Middle frontal gyrus (tissue), 1 donor: ENCODE measurements around the gene CDKL5.

ENCODE experiments used
- DNase-seq: peaks from one replicate; pipeline ENCODE4 v3.0.0-alpha.2; 2015; ENCODE audit warnings: low spot score; ENCODE audit errors: extremely low spot score

Gene CDKL5

DNA sequence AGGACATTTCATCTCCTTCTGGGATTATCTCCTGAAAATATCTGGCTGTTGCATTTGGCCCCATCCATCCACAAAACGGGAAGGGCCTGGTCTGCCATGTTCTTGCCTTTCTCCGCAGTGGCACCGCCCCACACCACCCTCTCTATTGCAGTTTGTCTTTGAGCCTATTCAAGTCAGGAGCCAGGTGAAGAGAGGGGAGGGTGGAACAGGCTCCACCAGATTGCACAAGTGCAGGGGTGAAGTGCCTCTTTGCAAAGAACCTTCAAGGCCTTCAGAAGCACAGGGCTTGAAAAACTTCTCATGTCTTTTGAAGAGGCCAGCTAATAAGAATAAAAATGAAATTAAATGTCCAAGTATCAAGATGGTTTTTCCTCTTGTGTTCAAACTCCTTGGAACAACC lies 217.8 kb downstream of the CDKL5 start:
- no peak for DNase-seq

DNA sequence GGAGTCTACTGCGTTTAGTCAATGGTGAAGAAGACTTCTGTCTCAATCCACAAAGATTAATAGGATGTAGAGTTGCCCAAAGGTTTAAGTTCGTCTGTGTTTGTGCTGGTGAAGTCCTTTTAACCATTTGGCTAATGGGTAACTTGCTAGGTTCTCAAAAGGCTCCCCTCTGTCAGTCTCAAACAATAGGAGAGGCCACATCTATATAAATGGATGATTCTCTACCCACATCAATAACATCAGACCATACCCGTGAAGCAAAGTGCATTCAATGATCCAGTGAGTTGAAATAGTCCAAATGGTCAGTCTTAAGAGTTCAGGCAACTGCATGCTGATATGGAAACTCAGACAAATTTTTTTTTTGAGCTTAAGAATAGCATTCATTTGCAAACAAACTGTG lies 218.4 kb downstream of the CDKL5 start:
- no peak for DNase-seq

- DNase-seq: no peak
Measured at GRCh38 chrX:18647621-18648020, 222.2 kb downstream of the CDKL5 start.

DNA sequence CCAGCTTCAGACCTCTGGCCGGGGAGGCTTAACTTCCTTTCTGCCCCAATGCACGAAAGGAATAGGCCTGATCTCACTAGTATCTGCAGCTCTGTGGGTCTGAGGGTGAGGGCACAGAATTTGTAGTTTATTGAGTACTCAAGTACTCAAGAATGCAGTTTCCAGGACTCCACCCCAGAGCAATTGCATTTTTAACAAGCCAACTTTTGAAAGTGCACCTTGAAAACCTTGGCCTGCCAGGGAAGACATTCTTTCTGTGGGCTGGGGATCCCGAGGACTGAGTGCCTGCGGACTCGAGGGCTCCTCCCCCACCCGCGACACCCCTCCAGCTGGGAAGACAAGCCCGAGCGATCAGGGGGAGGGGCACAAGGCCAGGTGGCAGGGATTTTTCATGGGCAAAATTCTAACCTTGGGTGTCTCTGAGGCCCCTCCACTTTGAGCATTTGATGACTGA lies 224.1 kb downstream of the CDKL5 start:
- DNase-seq: no peak

DNA sequence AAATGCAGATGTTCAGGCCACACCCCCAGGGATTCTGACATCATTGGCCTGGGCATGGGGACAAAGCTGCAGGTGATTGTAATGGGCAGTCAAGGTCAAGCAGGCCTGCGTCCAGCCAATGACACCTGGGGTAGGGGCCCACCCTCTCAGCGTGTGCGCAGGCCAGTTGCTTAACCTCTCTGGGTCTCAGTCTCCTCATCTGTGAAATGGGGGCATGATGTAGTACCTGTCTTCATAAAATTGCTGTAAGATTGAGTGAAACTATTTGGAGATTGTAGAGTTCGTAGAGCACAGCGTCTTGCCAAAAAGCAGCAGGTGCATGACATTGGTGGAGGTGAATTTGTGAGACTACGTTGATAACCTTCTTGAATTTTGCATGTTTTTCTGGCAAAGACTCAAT lies 225.3 kb downstream of the CDKL5 start:
- DNase-seq: no peak

GRCh38 chrX:18652636-18653035 lies 227.2 kb downstream of the CDKL5 start:
- DNase-seq: no peak

GRCh38 chrX:18654875-18655836 lies 229.7 kb downstream of the CDKL5 start:
- no peak for DNase-seq

GRCh38 chrX:18661273-18661672 lies 235.9 kb downstream of the CDKL5 start:
- no peak for DNase-seq

DNA sequence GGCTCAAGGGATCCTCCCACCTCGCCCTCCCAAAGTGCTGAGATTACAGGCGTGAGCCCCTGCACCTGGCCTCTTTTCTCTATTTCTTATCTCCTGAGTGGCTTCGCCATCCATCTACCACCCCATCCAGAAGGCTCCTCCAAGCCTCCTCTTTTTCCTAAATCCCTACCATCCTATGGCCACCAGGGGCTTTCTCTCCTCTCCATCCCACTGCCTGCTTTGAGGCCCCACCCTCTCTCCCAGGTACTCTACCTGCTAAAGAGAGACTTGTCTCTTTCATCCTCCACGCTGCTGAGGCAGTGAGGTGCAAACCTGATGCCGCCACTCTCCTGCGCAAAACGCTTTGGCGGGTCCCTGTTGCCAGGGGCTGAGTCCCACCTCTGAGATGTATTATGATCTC lies 239.5 kb downstream of the CDKL5 start:
- no peak for DNase-seq

- DNase-seq: no peak
Measured at GRCh38 chrX:18666614-18667013, 241.2 kb downstream of the CDKL5 start.

GRCh38 chrX:18668071-18668835 lies 242.8 kb downstream of the CDKL5 start:
- no peak for DNase-seq

DNA sequence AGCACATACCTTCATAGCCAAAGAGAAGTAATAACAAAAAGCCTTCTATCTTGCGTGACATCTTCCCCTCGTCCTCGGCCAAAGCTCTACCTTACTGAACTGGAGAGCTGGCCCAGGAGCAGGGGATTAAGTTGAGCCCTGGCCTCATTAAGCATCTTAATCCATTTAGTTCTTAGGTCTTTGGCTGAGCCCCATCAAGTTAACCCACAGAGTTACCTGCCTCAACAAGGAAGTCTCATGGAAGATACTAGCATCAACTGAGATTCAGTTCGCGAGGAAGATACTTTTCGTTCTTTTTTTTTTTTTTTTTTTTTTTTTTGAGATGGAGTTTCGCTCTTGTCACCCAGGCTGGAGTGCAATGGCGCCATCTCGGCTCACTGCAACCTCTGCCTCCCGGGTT lies 246.6 kb downstream of the CDKL5 start, which contains the start of gene RS1:
RS1 (minus strand) TSS at position 101 of the 400 bp plus-strand sequence; CDS start at position 61, 40 bp downstream.
- no peak for DNase-seq

DNA sequence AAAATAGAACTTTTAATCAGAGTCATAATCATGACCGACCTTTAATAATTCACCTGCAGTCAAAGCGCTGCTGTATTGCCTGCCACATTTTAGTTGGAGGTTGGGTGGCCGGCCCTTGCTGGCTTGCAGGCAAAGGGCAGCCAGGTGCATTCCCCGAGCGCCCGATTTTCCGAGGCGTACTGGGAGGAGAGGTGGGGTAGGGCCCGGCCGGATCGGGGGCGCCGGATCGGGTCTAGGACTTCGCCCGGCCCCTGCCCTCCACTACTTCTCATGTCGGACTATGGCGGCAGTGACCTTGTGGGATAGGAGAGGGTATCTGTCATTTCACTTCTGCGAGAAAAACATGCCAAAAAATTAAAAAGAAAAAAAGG lies 249.0 kb downstream of the CDKL5 start:
- DNase-seq: no peak

DNA sequence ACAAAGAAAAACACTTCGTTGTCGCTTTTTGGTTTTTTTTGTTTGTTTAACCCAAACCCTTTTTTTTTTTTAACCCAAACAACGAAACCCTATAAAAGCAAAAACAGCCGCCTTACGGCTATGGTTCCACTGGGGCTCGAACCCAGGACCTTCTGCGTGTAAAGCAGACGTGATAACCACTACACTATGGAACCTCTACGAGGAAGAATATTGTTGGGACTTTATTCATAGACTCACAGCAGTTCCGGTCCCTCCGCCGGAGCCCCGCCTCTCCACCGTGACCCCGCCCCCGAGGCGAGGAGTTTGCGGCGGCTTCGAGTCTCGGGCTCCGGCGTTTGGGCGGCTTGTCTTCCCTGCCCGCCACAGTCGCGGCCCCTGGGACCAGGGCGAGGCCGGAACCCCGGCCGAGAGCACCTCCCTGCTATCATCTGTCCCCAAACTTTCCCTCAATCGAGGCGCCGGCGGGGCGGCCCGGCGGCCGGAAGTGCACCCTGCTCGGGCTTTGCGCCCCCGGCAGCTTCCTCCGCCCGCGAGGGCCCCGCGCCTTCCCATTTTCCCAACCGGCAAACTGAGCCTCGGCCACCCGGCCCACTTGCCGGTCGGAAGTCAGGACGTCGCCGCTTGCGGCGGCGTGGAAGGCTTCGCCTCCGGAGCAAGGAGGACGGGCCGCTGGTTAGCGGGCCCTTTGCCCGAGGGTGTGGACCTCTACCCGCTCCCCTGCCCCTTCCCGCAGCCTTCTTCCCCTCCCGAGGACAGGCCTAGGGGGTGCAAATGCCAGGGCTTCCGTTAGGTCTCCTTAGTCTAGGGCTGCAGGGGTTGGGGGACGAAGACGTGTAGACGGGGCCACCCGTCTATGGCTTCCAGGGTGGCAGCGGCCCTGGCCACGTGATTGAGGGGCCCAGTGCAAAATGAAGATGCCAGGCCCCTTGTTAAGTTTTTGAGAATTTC lies 249.7 kb downstream of the CDKL5 start:
- DNase-seq: peak; percentile 72

- DNase-seq: no peak
Measured at GRCh38 chrX:18676050-18676449, 250.6 kb downstream of the CDKL5 start.

DNA sequence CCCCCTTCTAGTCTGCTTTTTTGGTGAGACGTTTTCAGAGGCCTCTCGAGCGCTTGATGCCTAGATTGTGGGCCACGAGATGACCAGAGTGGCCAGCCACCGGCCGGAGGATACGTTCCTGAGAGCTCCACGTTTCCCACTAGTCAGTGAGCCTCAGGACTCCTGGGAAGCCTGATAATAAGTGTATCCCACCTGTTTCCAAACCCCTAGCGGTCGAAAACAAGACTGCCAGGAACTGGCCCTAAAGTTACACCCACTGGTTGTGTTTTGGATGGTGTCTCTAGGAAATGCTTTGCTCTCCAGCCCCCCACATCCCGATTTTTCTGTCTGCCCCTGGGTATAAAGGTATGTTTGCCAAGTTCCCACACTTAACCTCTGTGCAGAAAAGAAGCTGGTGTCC lies 251.1 kb downstream of the CDKL5 start:
- no peak for DNase-seq

DNA sequence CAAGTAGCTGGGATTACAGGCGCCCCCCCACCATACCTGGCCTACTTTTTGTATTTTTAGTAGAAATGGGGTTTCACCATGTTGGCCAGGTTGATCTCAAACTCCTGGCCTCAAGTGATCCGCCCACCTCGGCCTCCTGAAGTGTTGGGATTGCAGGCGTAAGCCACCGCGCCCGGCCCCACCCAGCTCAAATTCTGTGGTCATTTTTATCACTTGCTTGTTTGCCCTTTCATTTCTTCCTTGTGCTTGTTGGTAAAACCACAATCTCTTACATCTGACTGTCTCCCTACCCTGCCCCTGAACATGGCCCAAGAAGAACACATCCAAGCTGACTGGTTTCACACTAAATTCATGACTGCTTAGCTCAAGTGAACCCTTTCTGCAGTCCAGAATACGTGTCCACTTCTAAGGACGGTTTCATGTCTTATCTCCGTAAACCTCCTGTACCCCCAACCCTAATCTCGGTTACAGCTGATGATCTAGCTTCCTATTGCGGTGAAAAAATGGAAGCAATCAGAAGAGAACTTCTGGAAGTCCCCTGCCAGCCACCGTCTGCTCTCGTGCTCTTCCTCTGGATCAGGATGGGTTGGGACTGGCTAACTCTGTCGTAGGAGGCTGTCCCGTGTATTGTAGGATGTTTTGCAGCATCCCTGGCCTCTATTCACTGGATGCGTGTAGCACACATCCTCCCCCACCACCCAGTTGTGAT lies 251.9 kb downstream of the CDKL5 start:
- no peak for DNase-seq

DNA sequence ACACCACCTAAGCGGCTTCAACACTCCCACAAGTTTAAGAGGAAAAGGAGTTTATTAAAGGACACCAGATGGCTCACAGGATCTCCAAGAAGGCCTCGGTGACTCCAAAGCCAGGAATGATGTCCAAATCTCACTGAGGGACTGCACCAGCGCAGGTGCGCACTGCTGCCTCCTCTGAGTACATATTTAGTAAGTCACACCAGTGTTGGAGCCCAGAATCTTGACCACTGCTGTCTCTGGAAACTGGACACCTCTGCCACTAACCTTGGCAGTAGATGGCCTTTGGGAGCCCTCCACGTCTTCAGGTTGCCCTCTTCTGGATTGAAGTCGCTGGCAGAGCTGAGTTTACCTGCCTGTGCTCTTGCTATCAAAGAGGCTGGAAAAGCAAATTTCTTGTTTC lies 256.6 kb downstream of the CDKL5 start:
- no peak for DNase-seq

- no peak for DNase-seq
Measured at GRCh38 chrX:18682979-18683387, 257.6 kb downstream of the CDKL5 start.

DNA sequence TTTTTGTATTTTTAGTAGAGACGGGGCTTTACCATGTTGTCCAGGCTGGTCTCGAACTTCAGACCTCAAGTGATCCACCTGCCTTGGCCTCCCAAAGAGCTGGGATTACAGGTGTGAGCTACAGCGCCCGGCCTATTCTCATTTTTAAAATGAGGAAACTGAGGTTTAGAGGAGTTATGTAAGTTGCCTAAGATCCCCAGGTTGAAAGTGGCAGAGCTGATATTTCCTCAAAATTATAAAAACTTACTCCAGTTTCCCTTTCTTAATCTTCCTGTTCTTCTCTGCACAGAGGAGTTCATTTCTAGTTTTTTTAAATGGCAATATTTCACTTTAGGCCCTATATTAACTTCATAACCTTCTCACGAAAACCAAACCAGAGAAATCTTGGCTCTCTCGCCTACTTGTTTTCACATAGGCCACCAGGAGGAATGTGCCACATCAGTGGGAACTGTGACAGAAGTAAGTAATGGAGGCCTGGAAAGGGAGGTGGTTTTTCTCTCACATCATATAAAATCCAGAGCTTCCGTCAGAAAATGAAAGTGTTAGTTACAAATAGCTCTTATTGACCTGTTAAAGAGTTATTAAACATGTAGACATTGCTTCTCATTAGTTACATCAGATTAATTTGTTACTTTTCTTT lies 262.6 kb downstream of the CDKL5 start:
- no peak for DNase-seq
